ENCODE results near the gene NDUFB7. TPM values are rescaled to one million over a fixed set of nuclear protein-coding genes. Genes with fewer than 3 reads are reported as not detected.

The NDUFB7 gene
- total RNA-seq, 2 donors from 2014 or later, result 507 to 534 TPM

- 49% methylated on average over 6 of the region's 6 CpGs for WGBS
- intact Hi-C loops (cut with DNase I), result no loop called here
- no peak for DNase-seq (ENCODE audit: low spot score)
These were observed 8.9 kb upstream of the NDUFB7 start for GRCh38 chr19:14580623-14581237.

GRCh38 chr19:14577885-14578427, 6.1 kb upstream of the NDUFB7 start:
- WGBS, result 46% methylated on average over 6 of the region's 6 CpGs
- no peak overlapping the region for H3K4me3 ChIP-seq
- DNase-seq (ENCODE audit: low spot score), result no peak
- H3K27me3 ChIP-seq (replicated peaks; ENCODE audit: insufficient read depth), result no peaks in the 10 kb centered on the region
- no peaks in the 10 kb centered on the region for H3K4me1 ChIP-seq (replicated peaks)
- no peaks in the 10 kb centered on the region for H3K9me3 ChIP-seq
- intact Hi-C loops (cut with DNase I), result loop anchor here (10.0 kb wide), 1 partner anchor 307 kb away; the partner anchor contains the start of gene OR7A17
- no peaks in the 10 kb centered on the region for H3K36me3 ChIP-seq
- TF ChIP-seq POLR2AphosphoS5 (IDR thresholded peaks at IDR 0.05) (no peak), POLR2A (IDR thresholded peaks at IDR 0.05) (no peak)
- TF ChIP-seq, protein P1, sequence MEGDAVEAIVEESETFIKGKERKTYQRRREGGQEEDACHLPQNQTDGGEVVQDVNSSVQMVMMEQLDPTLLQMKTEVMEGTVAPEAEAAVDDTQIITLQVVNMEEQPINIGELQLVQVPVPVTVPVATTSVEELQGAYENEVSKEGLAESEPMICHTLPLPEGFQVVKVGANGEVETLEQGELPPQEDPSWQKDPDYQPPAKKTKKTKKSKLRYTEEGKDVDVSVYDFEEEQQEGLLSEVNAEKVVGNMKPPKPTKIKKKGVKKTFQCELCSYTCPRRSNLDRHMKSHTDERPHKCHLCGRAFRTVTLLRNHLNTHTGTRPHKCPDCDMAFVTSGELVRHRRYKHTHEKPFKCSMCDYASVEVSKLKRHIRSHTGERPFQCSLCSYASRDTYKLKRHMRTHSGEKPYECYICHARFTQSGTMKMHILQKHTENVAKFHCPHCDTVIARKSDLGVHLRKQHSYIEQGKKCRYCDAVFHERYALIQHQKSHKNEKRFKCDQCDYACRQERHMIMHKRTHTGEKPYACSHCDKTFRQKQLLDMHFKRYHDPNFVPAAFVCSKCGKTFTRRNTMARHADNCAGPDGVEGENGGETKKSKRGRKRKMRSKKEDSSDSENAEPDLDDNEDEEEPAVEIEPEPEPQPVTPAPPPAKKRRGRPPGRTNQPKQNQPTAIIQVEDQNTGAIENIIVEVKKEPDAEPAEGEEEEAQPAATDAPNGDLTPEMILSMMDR (IDR thresholded peaks at IDR 0.05), result no peak
- H3K27ac ChIP-seq, result no peak overlapping the region

More at GRCh38 chr19:14580623-14581237, 8.9 kb upstream of the NDUFB7 start:
- Histone ChIP-seq H3K4me1 (replicated peaks) (no peaks in the 10 kb centered on the region), H3K4me3 (no peak overlapping the region), H3K36me3 (no peaks in the 10 kb centered on the region), H3K9me3 (no peaks in the 10 kb centered on the region), H3K27me3 (replicated peaks; ENCODE audit: insufficient read depth) (no peaks in the 10 kb centered on the region), H3K27ac (no peak overlapping the region)
- TF ChIP-seq, protein P1 (IDR thresholded peaks at IDR 0.05), result no peak
- TF ChIP-seq POLR2A (IDR thresholded peaks at IDR 0.05) (no peak), POLR2AphosphoS5 (IDR thresholded peaks at IDR 0.05) (no peak)

- 78% methylated on average over 5 of the region's 5 CpGs for WGBS
- Histone ChIP-seq H3K4me1 (replicated peaks) (no peaks in the 10 kb centered on the region), H3K27ac (no peak overlapping the region), H3K4me3 (no peak overlapping the region), H3K27me3 (replicated peaks; ENCODE audit: insufficient read depth) (no peaks in the 10 kb centered on the region), H3K9me3 (no peaks in the 10 kb centered on the region), H3K36me3 (no peaks in the 10 kb centered on the region)
- TF ChIP-seq POLR2A (IDR thresholded peaks at IDR 0.05) (no peak), POLR2AphosphoS5 (IDR thresholded peaks at IDR 0.05) (no peak)
- TF ChIP-seq, protein P1 (IDR thresholded peaks at IDR 0.05), result no peak
- intact Hi-C loops (cut with DNase I), result loop anchor here (10.0 kb wide), 1 partner anchor 308 kb away; the partner anchor contains the start of gene OR7A17
- DNase-seq (ENCODE audit: low spot score), result no peak
These were observed 5.4 kb upstream of the NDUFB7 start for GRCh38 chr19:14577264-14577663.

DNA sequence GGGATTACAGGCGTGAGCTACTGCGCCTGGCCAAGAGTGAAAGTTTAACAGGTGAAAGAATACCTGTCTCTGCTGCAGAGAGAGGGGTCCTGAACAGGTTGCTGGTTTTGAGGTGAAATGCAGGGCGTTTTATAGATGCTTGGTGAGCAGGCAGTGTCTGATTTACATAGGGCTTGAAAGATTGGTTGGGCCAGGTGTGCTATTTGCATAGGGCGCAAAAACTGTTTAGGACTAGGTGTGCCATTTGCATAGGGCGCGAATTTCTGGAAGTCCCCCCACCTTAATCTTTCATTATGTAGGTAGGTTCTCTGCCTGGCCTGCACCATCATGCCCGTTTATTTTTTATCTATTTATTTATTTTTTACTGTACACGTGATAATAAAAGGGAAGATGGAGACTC, 4.5 kb upstream of the NDUFB7 start:
- TF ChIP-seq, protein P1 (IDR thresholded peaks at IDR 0.05), result no peak
- no peak for TF ChIP-seq POLR2A (IDR thresholded peaks at IDR 0.05)
- TF ChIP-seq POLR2AphosphoS5 (IDR thresholded peaks at IDR 0.05), result no peak
- WGBS, result 79% methylated on average over 8 of the region's 8 CpGs
- DNase-seq (ENCODE audit: low spot score), result no peak
- no peaks in the 10 kb centered on the region for H3K36me3 ChIP-seq
- no peaks in the 10 kb centered on the region for H3K9me3 ChIP-seq
- no peak overlapping the region for H3K27ac ChIP-seq
- no peaks in the 10 kb centered on the region for H3K4me1 ChIP-seq (replicated peaks)
- no peak overlapping the region for H3K4me3 ChIP-seq
- intact Hi-C loops (cut with DNase I), result loop anchor here (10.0 kb wide), 1 partner anchor 308 kb away; the partner anchor contains the start of gene OR7A17
- H3K27me3 ChIP-seq (replicated peaks; ENCODE audit: insufficient read depth), result no peaks in the 10 kb centered on the region
